HepG2 (cell line): ENCODE results near the gene ZNF184. TPM values are rescaled to one million over a fixed set of nuclear protein-coding genes. Genes with fewer than 3 reads are reported as not detected.

Experiments
- CHD2 ChIP-seq: IDR thresholded peaks from 2 replicates; pipeline ENCODE4 v1.6.1; 2011; ENCODE audit warnings: low read depth, low read length, improper control_type of control experiment
- CSRNP1 ChIP-seq: sonication (generic); formaldehyde crosslinking; IDR thresholded peaks from 2 replicates; pipeline ENCODE4 v1.8.1; 2023; ENCODE audit warnings: mild to moderate bottlenecking, missing genetic modification reagents
- FOXP4 ChIP-seq: sonication (generic); formaldehyde crosslinking; IDR thresholded peaks from 2 replicates; pipeline ENCODE4 v1.4.0; 2020; ENCODE audit warnings: missing genetic modification reagents
- ISX ChIP-seq: sonication (generic); formaldehyde crosslinking; conservative IDR thresholded peaks from 2 replicates; pipeline ENCODE4 v1.5.0; 2020; ENCODE audit warnings: missing genetic modification reagents
- KDM5A ChIP-seq: fragments of 200-600 bp; sonication (generic); IDR thresholded peaks from 2 replicates; pipeline ENCODE4 v1.7.0; 2018; ENCODE audit warnings: antibody characterized with exemption, mild to moderate bottlenecking, low read length, borderline replicate concordance
- MAFK ChIP-seq, 2 experiments: IDR thresholded peaks in 1 of 2; conservative IDR thresholded peaks in 1 of 2; 2 replicates each; pipeline ENCODE4 v1.6.1; 2011; ENCODE audit warnings: improper control_type of control experiment in 2 of 2, low read length in 2 of 2
- NCOA2 ChIP-seq: sonication (generic); formaldehyde crosslinking; IDR thresholded peaks from 2 replicates; pipeline ENCODE4 v1.8.0; 2022; ENCODE audit warnings: inconsistent platforms
- NFAT5 ChIP-seq: sonication (generic); formaldehyde crosslinking; IDR thresholded peaks from 2 replicates; pipeline ENCODE4 v1.4.0; 2020; ENCODE audit warnings: missing genetic modification reagents
- NFIB ChIP-seq: sonication (generic); formaldehyde crosslinking; IDR thresholded peaks from 2 replicates; pipeline ENCODE4 v1.9.0; 2021; ENCODE audit warnings: missing genetic modification reagents, mild to moderate bottlenecking, borderline replicate concordance
- PHF21A ChIP-seq: sonication (generic); formaldehyde crosslinking; IDR thresholded peaks from 2 replicates; pipeline ENCODE4 v1.5.0; 2020; ENCODE audit warnings: mild to moderate bottlenecking, missing genetic modification reagents
- SMAD1 ChIP-seq: sonication (generic); formaldehyde crosslinking; IDR thresholded peaks from 2 replicates; pipeline ENCODE4 v1.4.0; 2020; ENCODE audit warnings: missing genetic modification reagents, low read depth, mild to moderate bottlenecking, borderline replicate concordance
- SMARCC2 ChIP-seq: fragments of 450-650 bp; IDR thresholded peaks from 2 replicates; pipeline ENCODE4 v1.6.1; 2017; ENCODE audit warnings: antibody characterized with exemption, mild to moderate bottlenecking
- ZNF274 ChIP-seq: sonication (generic); formaldehyde crosslinking; IDR thresholded peaks from 2 replicates; pipeline ENCODE4 v1.5.1; 2020; ENCODE audit warnings: mild to moderate bottlenecking, missing genetic modification reagents
- ZNF354B ChIP-seq: sonication (generic); formaldehyde crosslinking; IDR thresholded peaks from 2 replicates; pipeline ENCODE4 v1.8.0; 2022; ENCODE audit warnings: mild to moderate bottlenecking, missing genetic modification reagents
- ZNF629 ChIP-seq: sonication (generic); formaldehyde crosslinking; conservative IDR thresholded peaks from 2 replicates; pipeline ENCODE4 v1.5.0; 2020; ENCODE audit warnings: missing genetic modification reagents
- ZNF773 ChIP-seq: sonication (generic); formaldehyde crosslinking; IDR thresholded peaks from 2 replicates; pipeline ENCODE4 v1.4.0; 2020; ENCODE audit warnings: missing genetic modification reagents, borderline replicate concordance
- ZNF782 ChIP-seq: sonication (generic); formaldehyde crosslinking; IDR thresholded peaks from 2 replicates; pipeline ENCODE4 v1.4.0; 2020; ENCODE audit warnings: missing genetic modification reagents, mild to moderate bottlenecking, borderline replicate concordance
- ZSCAN25 ChIP-seq: sonication (generic); formaldehyde crosslinking; IDR thresholded peaks from 2 replicates; pipeline ENCODE4 v1.8.0; 2022; ENCODE audit warnings: mild to moderate bottlenecking, missing genetic modification reagents
- polyA plus RNA-seq, 8 experiments: library from polyadenylated mRNA; depleted of rRNA in 3 of 8; stranded (reverse) in 7 of 8; unstranded in 1 of 8; fragments of >200 nt; fragmentation: Illumina TruSeq in 4 of 8; extraction: Trizol in 4 of 8; gene quantifications; 2 replicates each; pipeline versions ENCODE4 v1.2.1 to v1.2.3, GENCODE V29; 2011 to 2016; ENCODE audit warnings: low read depth in 4 of 8, missing spikeins in 1 of 8, mixed read lengths in 1 of 8; ENCODE audit not compliant: insufficient read depth in 1 of 8
- total RNA-seq, 5 experiments: library from RNA; depleted of rRNA; stranded (reverse); fragments of >200 nt; fragmentation: Illumina TruSeq; extraction: Trizol; gene quantifications; 2 replicates each; pipeline ENCODE4 v1.2.3, GENCODE V29; 2016; ENCODE audit warnings: low read depth in 1 of 5

Gene ZNF184
- total and polyA plus RNA-seq, 2 of the 13 experiments (the other 11 are each of a cell fraction or from before 2014, with no cell fraction given): 2.1 to 10.1 TPM

- TF ChIP-seq ZNF773 (no peak), NFAT5 (no peak; the same call in none of the 2 replicates), ZSCAN25 (CRISPR knock-in tag) (no peak; the same call in 1 of the 2 replicates), SMAD1 (CRISPR knock-in tag) (no peak), CHD2 (peak; percentile 79), ZNF274 (peak; percentile 68), ISX (no peak), CSRNP1 (CRISPR knock-in tag) (peak; percentile 84), MAFK (conservative IDR thresholded peaks at IDR 0.05 in 1 of 2, IDR thresholded peaks at IDR 0.05 in 1 of 2; ENCODE audit: low read length in 2 of 2) (no peak), SMARCC2 (no peak), ZNF629 (CRISPR knock-in tag) (no peak; the same call in none of the 2 replicates), KDM5A (peak; percentile 79; the same call in 1 of the 2 replicates), NCOA2 (peak; percentile 64), ZNF354B (CRISPR knock-in tag) (no peak), ZNF782 (peak; percentile 74; the same call in 1 of the 2 replicates), NFIB (CRISPR knock-in tag) (no peak), PHF21A (CRISPR knock-in tag) (peak; percentile 96), FOXP4 (CRISPR knock-in tag) (peak; percentile 77)
Measured at GRCh38 chr6:27472617-27473400, at the start of gene ZNF184 (continued).
